HTERT RPE-1 (cell line): ENCODE data around the gene DIPK1A.

Experiments used
- in situ Hi-C: fragments of 300-500 bp; cut with MboI; formaldehyde crosslinking; loops from 4 replicates; pipeline ENCODE4 v1.14.3; 2020; ENCODE audit warnings: low sequenced_read_pairs

DIPK1A gene

DNA sequence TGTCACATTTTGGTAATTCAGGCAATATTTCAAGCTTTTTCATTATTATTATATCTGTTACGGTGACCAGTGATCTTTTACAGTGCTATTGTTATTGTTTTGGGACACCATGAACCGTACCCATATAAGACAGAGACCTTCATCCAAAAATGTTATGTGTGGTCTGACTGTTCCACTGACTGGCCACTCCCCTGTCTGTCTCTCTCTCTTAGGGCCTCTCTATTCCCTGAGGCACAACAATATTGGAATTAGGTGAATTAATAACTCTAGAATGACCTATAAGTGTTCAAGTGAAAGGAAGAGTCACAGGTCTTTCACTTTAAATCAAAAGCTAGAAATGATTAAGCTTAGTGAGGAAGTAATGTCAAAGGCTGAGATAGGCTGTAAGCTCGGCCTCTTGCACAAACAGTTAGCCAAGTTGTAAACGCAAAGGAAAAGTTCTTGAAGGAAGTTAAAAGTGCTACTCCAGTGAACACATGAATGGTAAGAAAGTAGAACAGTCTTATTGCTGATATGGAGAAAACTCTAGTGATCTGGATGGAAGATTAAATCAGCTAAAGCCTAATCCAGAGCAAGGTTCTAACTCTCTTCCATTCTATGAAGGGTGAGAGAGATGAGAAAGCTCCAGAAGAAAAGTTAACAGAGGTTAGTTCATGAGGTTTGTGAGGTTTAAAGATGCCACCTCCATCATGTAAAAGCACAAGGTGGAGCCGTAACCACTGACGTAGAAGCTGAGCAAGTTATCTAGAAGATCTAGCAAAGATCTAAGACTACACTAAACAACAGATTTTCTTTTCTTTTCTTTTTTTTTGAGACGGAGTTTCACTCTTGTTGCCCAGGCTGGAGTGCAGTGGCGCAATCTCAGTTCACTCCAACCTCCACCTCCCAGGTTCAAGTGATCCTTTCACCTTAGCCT lies 19.7 kb upstream of the DIPK1A start:
- in situ Hi-C loops: no loop called here

GRCh38 chr1:92975551-92976232 lies 14.4 kb upstream of the DIPK1A start:
- in situ Hi-C loops: no loop called here

- in situ Hi-C loops: loop anchor here (25.0 kb wide), 1 partner anchor 112 kb away; no protein-coding TSS in a partner anchor
Measured at GRCh38 chr1:92974112-92974511, 12.8 kb upstream of the DIPK1A start.

DNA sequence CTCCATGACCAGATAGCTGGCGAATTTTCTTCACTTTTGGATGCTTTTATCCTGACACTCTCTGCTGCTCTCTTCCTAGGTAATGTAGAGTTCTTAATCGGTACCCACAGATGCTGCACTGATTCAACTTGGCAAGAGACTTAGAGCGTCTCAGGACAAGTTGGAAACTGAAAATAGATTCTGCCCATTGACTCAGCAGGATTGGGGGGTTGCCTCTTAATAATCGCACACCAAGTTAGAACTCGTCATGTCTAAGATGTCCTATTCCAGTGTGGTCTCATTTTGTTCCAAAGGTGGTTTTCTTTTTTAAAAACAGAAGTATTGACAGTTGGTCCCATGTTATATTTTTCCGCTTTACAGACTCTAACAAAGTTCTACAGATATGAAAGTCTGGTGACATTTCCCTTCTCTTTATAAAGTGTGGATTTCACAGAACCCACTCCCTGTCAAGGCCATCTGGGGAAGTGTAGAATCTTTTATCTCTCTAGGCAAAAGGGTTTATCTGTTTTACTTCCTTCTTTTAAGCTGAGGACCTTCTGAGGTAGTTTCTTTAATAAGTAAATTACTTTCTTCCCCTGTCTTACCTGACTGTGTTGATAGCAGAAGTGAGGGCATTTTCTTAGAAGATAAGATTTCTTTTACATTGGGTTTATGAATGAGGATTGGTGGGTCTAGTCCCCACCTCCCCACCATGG lies 12.1 kb upstream of the DIPK1A start:
- in situ Hi-C loops: loop anchor here (25.0 kb wide), 1 partner anchor 111 kb away; no protein-coding TSS in a partner anchor

DNA sequence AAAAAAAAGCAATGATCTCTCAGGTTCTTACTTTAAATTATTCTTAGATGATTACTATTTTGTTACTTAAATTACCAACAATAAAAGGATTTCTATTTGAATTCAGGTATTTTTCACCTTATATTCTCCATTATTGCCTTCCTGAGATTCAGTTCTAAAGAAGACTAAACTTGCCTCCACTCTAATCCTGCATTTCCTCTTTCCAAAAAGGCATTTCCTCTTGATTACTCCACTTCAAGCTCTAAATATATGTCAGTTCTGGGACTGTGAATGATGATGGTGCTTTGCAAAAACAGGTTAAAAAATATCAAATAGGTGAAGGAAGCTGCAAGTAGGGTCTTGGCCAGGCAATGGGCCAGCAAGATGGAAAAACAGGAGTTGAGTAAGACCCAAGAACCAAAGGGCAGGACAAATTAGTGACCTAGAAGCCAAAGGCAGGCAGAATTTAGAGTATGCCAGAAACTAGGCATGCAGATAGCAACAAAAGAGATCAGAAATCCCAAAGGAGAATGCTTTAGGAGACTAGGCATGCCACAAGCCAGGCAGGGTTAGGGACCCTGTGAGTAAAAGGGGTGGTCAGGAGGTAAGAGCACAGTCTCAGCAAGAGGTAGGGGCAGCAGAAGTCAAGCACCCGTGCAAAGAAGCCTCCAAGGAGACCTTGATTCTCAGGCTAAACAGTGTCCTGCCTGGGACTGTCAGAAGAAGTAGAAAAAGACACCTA lies 11.3 kb upstream of the DIPK1A start:
- in situ Hi-C loops: loop anchor here (25.0 kb wide), 1 partner anchor 110 kb away; no protein-coding TSS in a partner anchor

DNA sequence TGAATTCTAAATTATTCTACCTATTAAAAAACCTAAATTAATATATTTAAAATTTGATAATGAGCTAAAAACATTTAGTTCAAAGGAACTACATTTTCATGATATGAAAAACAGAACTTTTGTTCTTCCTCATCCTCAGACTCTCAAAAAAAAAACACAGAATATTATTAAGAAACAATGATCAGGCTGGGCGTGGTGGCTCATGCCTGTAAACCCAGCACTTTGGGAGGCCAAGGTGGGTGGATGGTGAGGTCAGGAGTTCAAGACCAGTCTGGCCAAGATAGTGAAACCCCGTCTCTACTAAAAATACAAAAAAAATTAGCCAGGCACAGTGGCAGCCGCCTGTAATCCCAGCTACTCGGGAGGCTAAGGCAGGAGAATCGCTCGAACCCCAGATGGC lies 10.7 kb upstream of the DIPK1A start:
- in situ Hi-C loops: loop anchor here (25.0 kb wide), 1 partner anchor 110 kb away; no protein-coding TSS in a partner anchor

DNA sequence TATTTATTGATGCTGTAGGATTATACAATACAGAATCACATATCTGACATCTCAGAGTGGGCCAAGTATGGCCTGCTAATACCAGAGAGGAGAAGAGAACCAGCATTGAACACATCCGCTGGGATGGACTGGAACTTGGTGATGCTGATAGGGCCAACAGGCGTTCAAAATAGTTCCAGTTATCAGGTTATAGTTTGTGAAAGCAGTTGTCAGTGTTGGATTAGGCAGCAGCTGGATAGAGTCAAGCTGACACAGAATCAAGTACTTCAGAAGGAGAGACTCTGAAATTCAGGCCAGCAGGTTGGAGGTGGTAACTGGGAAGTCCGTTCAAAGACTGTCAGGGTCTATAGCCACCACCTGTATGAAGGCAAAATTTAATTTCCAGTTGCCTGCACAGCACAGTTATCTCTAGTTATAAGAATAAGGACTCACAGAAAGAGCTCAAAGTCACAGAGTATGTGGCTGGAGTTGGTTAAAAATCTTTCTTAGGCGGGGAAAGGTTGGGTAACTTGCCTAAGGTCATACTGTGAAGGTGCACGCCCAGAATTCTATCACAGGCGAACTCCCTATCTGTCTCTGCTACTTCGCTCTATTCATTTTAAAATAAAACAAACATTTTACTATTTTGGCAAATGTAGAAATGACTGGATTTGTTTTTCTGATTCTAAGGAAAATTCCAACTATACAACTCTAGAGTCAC lies 9.9 kb upstream of the DIPK1A start:
- in situ Hi-C loops: loop anchor here (25.0 kb wide), 1 partner anchor 109 kb away; no protein-coding TSS in a partner anchor

- in situ Hi-C loops: loop anchor here (25.0 kb wide), 1 partner anchor 107 kb away; no protein-coding TSS in a partner anchor
Measured at GRCh38 chr1:92969517-92969916, 8.3 kb upstream of the DIPK1A start.

DNA sequence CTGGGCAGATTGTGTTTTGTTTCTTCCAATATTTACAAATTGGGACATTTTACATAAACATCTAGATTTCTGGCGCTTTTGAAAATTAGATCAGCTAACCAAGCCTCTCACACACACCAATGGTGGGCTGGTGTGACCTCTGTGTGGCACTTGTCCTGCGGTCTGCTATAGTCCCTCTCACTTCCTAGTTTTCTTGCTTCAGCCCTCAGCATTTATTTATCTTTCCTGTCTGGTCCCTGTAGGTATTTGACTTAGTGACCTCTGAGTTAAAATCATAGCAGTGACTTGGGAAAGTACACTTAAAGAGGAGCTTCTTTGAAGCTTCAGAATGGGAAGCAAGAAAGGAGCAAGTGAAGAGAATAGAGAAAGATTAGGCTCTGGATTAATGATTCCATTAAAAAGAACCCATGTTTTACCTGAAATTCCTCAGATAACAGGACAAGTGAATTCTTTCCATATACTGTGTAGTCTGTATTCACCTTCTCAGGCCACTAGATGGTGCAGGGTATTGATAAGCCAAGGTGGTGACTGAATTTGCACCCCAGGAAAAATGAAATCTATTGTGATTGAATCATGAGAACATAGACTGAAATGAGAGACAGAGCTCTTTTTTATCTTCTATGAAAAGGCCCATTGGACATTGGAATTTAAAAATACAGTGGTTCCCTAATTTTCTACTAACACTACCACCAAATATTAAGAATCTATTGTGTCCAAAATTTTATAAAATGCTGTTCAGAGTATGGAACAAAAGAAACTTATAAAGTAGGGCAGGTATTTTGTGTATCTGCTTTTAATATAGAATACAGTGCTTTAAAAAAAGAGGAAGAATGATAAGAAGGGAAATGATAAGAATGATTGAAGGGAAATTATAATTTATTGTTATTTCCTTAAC lies 7.1 kb upstream of the DIPK1A start:
- in situ Hi-C loops: loop anchor here (25.0 kb wide), 1 partner anchor 106 kb away; no protein-coding TSS in a partner anchor

- in situ Hi-C loops: loop anchor here (25.0 kb wide), 1 partner anchor 103 kb away; no protein-coding TSS in a partner anchor
Measured at GRCh38 chr1:92964998-92965397, 3.7 kb upstream of the DIPK1A start.

GRCh38 chr1:92964316-92964715 lies 3.1 kb upstream of the DIPK1A start:
- in situ Hi-C loops: loop anchor here (25.0 kb wide), 1 partner anchor 102 kb away; no protein-coding TSS in a partner anchor

DNA sequence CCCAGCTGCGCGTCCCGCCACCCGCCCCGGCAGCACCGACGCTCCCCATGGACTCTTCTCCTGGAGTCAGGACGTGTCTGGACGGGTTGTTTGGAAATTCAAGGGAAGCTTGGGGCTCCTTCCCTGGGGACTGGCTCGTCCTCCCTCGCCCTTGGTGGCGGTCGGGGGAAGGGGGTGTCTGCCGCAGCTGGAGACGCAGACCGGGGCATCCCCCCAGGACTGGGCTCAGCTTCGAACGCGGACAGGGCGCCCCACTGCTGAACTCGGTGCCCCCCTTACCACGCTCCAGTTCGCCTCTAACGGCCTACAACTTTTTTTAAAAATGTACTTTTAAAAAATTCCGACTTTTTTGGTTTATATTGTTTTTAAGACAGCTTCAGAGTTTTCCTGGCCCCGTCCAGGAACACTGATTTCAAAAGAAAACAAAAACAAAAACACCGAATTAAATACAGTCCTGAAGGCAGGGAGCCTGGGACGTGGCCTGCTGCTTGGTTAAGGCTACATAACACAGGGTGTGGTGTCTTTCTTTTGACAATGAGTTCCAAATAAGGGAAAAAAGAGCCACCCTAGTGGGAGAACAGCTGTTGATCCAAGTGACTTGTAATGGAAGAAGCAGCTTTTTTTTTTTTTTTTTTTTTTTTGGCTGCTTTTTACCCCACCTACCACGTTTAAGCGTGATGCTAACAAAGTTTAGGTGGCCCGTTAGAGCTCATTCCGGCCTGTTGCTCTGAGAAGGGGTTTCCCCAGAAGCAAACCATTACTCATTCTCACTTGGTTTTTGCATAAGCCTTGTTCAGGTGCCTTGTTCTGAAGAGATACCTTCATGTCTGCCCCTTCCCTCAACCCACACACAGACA lies 862 bp upstream of the DIPK1A start:
- in situ Hi-C loops: loop anchor here (25.0 kb wide), 1 partner anchor 100 kb away; no protein-coding TSS in a partner anchor

GRCh38 chr1:92960395-92961130 lies 699 bp downstream of the DIPK1A start:
- in situ Hi-C loops: loop anchor here (25.0 kb wide), 1 partner anchor 98 kb away; no protein-coding TSS in a partner anchor

- in situ Hi-C loops: loop anchor here (25.0 kb wide), 1 partner anchor 96 kb away; no protein-coding TSS in a partner anchor
Measured at GRCh38 chr1:92958203-92958970, 2.9 kb downstream of the DIPK1A start.

DNA sequence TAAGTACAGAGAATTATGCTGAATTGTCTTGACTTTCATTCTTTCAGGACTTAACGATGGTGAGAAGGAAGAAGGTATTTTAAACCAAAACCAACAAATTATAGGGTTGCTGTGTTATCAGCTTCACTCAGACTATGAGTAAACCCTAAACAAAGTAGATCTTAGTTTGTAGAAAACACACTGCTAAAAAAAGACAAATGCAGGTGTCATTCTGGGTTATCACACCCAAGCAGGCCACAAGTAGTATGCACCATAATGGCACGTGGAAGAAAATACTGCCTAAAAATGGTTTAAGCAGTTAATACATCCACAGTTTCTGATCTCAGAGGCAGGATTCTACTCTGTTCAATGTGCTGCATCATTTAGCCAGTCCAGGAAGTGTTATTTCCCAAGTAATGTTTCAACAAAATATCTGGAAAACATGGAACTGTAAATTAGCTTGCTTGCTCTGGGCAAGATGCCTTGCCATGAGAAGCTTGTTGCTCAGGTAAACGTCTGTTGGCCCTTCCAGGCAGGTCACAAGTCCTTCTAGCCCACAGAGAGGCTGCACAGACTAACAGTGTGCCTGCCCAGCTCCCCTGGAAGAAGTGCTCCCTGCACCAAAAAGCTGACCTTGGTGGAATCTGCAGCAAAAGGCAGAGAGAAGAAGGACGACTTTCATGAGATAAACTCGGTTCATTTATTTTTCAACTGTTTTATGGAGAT lies 4.1 kb downstream of the DIPK1A start:
- in situ Hi-C loops: loop anchor here (25.0 kb wide), 1 partner anchor 95 kb away; no protein-coding TSS in a partner anchor
